Activated T-cell treated with anti-CD3 and anti-CD28 coated beads, Interleukin-2, amount 50 U/mL, for 1 hour (primary cell): ENCODE measurements around the gene PPAT.

Source experiments
- DNase-seq: peaks from one replicate; pipeline ENCODE4 v3.0.0-alpha.2; 2020

Gene PPAT

GRCh38 chr4:56430203-56430602 is 5.2 kb downstream of the PPAT start:
- no peak for DNase-seq

GRCh38 chr4:56427179-56427578 is 8.2 kb downstream of the PPAT start:
- DNase-seq, result no peak

GRCh38 chr4:56426273-56426672 is 9.1 kb downstream of the PPAT start:
- no peak for DNase-seq

- DNase-seq, result no peak
Measured at GRCh38 chr4:56425518-56425917, 9.9 kb downstream of the PPAT start.

- no peak for DNase-seq
Measured at GRCh38 chr4:56424697-56425514, 10.5 kb downstream of the PPAT start.

GRCh38 chr4:56424176-56424575 is 11.2 kb downstream of the PPAT start:
- DNase-seq, result no peak

- DNase-seq, result no peak
Measured at GRCh38 chr4:56417396-56417795, 18.0 kb downstream of the PPAT start.

- DNase-seq, result no peak
Measured at GRCh38 chr4:56416349-56416748, 19.1 kb downstream of the PPAT start.

- no peak for DNase-seq
Measured at GRCh38 chr4:56414135-56414670, 21.2 kb downstream of the PPAT start.

- DNase-seq, result no peak
Measured at GRCh38 chr4:56410247-56411062, 25.0 kb downstream of the PPAT start.

- DNase-seq, result no peak
Measured at GRCh38 chr4:56409511-56410090, 25.8 kb downstream of the PPAT start.

- DNase-seq, result no peak
Measured at GRCh38 chr4:56408978-56409377, 26.4 kb downstream of the PPAT start.

GRCh38 chr4:56406151-56406550 is 29.3 kb downstream of the PPAT start:
- no peak for DNase-seq

- DNase-seq, result no peak
Measured at GRCh38 chr4:56405016-56405415, 30.4 kb downstream of the PPAT start.

GRCh38 chr4:56400560-56400959 is 34.9 kb downstream of the PPAT start:
- DNase-seq, result no peak

- no peak for DNase-seq
Measured at GRCh38 chr4:56391270-56391669, 44.1 kb downstream of the PPAT start.

GRCh38 chr4:56389558-56389957 is 45.9 kb downstream of the PPAT start:
- DNase-seq, result no peak

GRCh38 chr4:56388306-56388705 is 47.1 kb downstream of the PPAT start:
- no peak for DNase-seq

GRCh38 chr4:56387023-56388001 is 48.1 kb downstream of the PPAT start, which contains the start of gene AASDH:
AASDH (minus strand) TSS chr4:56387491; CDS start chr4:56384299, 3,192 bp downstream.
- DNase-seq, result peak; percentile 99

- DNase-seq, result no peak
Measured at GRCh38 chr4:56386091-56386490, 49.3 kb downstream of the PPAT start.

- no peak for DNase-seq
Measured at GRCh38 chr4:56375458-56375857, 60.0 kb downstream of the PPAT start.

GRCh38 chr4:56374956-56375355 is 60.5 kb downstream of the PPAT start:
- no peak for DNase-seq
